Measurements from ENCODE around the gene NPNT. TPM values are rescaled to one million over a fixed set of nuclear protein-coding genes. Genes with fewer than 3 reads are reported as not detected.

The NPNT gene
- total RNA-seq, 4 donors from 2014 or later: 3.6 to 6.6 (median 4.8) TPM

DNA sequence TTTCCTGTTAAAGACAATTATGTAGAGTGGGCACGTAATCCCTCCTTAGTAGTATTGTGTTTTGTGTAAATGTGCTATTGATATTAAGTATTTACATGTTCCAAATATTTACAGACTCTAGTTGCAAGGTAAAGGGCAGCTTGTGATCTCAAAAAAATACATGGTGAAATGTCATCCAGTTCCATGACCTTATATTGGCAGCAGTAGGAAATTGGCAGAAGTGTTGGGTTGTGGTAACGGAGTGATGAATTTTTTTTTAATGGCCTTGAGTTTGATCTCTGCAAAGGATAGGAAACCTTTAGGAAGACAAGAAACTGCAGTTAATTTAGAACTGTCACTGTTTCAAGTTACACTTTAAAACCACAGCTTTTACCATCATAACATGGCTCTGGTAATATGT is 74.3 kb downstream of the NPNT start:
- Histone ChIP-seq H3K36me3 (no peaks in the 10 kb centered on the region), H3K4me1 (no peaks in the 10 kb centered on the region), H3K9me3 (no peaks in the 10 kb centered on the region), H3K27ac (no peak overlapping the region), H3K4me3 (no peak overlapping the region), H3K27me3 (no peaks in the 10 kb centered on the region)
- no peak for DNase-seq (ENCODE audit: low spot score in 2 of 2)
- TF ChIP-seq POLR2AphosphoS5 (IDR thresholded peaks at IDR 0.05) (no peak), POLR2A (IDR thresholded peaks at IDR 0.05) (no peak), EP300 (IDR thresholded peaks at IDR 0.05) (no peak)
- TF ChIP-seq, protein P1, sequence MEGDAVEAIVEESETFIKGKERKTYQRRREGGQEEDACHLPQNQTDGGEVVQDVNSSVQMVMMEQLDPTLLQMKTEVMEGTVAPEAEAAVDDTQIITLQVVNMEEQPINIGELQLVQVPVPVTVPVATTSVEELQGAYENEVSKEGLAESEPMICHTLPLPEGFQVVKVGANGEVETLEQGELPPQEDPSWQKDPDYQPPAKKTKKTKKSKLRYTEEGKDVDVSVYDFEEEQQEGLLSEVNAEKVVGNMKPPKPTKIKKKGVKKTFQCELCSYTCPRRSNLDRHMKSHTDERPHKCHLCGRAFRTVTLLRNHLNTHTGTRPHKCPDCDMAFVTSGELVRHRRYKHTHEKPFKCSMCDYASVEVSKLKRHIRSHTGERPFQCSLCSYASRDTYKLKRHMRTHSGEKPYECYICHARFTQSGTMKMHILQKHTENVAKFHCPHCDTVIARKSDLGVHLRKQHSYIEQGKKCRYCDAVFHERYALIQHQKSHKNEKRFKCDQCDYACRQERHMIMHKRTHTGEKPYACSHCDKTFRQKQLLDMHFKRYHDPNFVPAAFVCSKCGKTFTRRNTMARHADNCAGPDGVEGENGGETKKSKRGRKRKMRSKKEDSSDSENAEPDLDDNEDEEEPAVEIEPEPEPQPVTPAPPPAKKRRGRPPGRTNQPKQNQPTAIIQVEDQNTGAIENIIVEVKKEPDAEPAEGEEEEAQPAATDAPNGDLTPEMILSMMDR (IDR thresholded peaks at IDR 0.05): no peak
- 69% methylated on average over 2 of the region's 2 CpGs for WGBS

DNA sequence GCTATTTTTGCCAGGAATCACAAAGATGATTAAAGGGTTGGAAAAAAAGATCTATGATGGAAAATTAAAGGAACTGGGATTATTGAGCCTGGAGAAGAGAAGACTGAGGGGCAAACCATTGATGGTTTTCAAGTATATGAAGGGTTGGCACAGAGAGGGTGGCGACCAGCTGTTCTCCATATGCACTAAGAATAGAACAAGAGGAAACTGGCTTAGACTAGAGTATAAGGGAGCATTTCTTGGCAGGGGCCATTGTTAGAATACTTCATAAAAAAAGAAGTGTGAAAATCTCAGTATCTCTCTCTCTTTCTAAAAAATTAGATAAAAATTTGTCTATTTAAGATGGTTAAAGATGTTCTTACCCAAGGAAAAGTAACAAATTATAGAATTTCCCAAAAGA is 75.1 kb downstream of the NPNT start:
- no peaks in the 10 kb centered on the region for H3K4me1 ChIP-seq
- TF ChIP-seq EP300 (IDR thresholded peaks at IDR 0.05): no peak
- TF ChIP-seq POLR2AphosphoS5 (IDR thresholded peaks at IDR 0.05): no peak
- TF ChIP-seq, protein P1 (IDR thresholded peaks at IDR 0.05): no peak
- no peak for TF ChIP-seq POLR2A (IDR thresholded peaks at IDR 0.05)
- H3K4me3 ChIP-seq: no peak overlapping the region
- no peaks in the 10 kb centered on the region for H3K36me3 ChIP-seq
- H3K9me3 ChIP-seq: no peaks in the 10 kb centered on the region
- H3K27ac ChIP-seq: no peak overlapping the region
- H3K27me3 ChIP-seq: no peaks in the 10 kb centered on the region
- no peak for DNase-seq (ENCODE audit: low spot score in 2 of 2)
- 60% methylated on average over 1 of the region's 1 CpG for WGBS

DNA sequence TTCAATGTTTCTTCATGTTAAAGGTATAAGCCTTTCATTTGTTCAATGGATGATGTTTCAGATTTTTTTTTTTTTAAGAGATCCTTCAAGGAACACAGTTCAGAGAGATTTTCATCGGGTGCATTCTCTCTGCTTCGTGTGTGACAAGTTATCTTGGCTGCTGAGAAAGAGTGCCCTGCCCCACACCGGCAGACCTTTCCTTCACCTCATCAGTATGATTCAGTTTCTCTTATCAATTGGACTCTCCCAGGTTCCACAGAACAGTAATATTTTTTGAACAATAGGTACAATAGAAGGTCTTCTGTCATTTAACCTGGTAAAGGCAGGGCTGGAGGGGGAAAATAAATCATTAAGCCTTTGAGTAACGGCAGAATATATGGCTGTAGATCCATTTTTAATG is 75.8 kb downstream of the NPNT start:
- Histone ChIP-seq H3K4me1 (no peaks in the 10 kb centered on the region), H3K4me3 (no peak overlapping the region), H3K27ac (no peak overlapping the region), H3K27me3 (no peaks in the 10 kb centered on the region), H3K36me3 (no peaks in the 10 kb centered on the region), H3K9me3 (no peaks in the 10 kb centered on the region)
- no peak for DNase-seq (ENCODE audit: low spot score in 2 of 2)
- 77% methylated on average over 4 of the region's 4 CpGs for WGBS
- TF ChIP-seq POLR2A (IDR thresholded peaks at IDR 0.05): no peak
- TF ChIP-seq, protein P1 (IDR thresholded peaks at IDR 0.05): no peak
- no peak for TF ChIP-seq POLR2AphosphoS5 (IDR thresholded peaks at IDR 0.05)
- no peak for TF ChIP-seq EP300 (IDR thresholded peaks at IDR 0.05)

DNA sequence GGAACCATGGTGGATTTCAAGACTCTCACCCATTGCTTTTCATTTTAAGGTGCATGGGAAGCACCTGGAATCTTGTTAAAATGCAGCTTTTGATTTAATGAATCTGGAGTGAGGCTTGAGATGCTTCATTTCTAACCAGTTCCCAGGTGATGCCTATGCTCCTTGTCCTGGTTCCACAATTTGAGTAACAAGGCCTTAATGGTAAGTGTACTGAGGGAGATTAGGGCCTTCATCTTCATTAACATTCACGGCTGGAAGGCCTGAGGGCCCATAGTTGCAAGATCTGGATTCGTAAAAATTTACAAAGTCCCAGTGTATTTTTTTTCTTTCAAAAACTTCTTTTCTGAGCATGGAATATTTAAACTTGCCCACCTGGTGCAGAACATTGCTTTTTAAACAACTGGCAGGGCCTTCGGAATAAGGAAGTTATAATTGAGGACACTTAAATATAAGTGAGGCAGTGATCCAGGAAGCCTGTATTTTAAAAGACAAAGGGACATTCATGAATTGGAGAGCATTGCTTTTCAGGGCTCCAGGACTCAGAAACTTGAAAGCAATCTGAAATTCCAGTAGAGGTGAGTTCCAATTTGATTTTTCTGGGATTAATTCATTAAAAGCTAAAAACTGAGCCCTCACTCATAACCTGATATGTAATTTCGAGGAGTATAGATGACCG is 77.8 kb downstream of the NPNT start:
- no peak overlapping the region for H3K27ac ChIP-seq
- DNase-seq (ENCODE audit: low spot score in 2 of 2): no peak
- H3K36me3 ChIP-seq: no peaks in the 10 kb centered on the region
- WGBS: 77% methylated on average over 5 of the region's 5 CpGs
- no peak overlapping the region for H3K4me3 ChIP-seq
- no peaks in the 10 kb centered on the region for H3K4me1 ChIP-seq
- H3K9me3 ChIP-seq: no peaks in the 10 kb centered on the region
- no peaks in the 10 kb centered on the region for H3K27me3 ChIP-seq
- TF ChIP-seq, protein P1 (IDR thresholded peaks at IDR 0.05): no peak
- no peak for TF ChIP-seq POLR2AphosphoS5 (IDR thresholded peaks at IDR 0.05)
- no peak for TF ChIP-seq POLR2A (IDR thresholded peaks at IDR 0.05)
- no peak for TF ChIP-seq EP300 (IDR thresholded peaks at IDR 0.05)

DNA sequence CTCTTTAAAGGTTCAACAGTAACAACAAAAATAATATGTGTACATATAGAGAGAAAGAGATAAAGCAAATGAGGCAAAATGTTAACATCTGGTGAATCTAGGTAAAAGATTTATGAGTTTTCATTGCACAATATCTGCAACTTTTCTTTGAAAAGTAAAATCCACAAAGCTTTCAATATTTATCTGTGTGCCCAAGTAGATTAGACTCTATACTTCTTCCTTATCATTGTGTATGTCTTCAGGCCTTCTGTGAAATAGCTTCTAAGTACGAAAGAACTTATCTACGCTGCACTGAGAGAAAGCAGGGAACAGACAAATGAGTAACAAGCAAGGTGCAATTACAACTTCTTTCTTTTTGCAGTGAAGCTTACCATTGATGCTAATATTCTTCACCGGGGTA is 81.6 kb downstream of the NPNT start:
- Histone ChIP-seq H3K36me3 (no peaks in the 10 kb centered on the region), H3K4me1 (no peaks in the 10 kb centered on the region), H3K9me3 (no peaks in the 10 kb centered on the region), H3K27me3 (no peaks in the 10 kb centered on the region), H3K27ac (no peak overlapping the region), H3K4me3 (no peak overlapping the region)
- TF ChIP-seq EP300 (IDR thresholded peaks at IDR 0.05) (no peak), POLR2AphosphoS5 (IDR thresholded peaks at IDR 0.05) (no peak), POLR2A (IDR thresholded peaks at IDR 0.05) (no peak)
- TF ChIP-seq, protein P1 (IDR thresholded peaks at IDR 0.05): no peak
- 70% methylated on average over 3 of the region's 3 CpGs for WGBS
- no peak for DNase-seq (ENCODE audit: low spot score in 2 of 2)

All from suprapubic skin (tissue), 4 donors.